ENCODE data around the gene CNPY2. TPM values are rescaled to one million over a fixed set of nuclear protein-coding genes. Genes with fewer than 3 reads are reported as not detected.
A peak's percentile ranks its signal among the peaks of the same experiment; 100 is the strongest.

Gene CNPY2
- total RNA-seq, 6 experiments from 2014 or later = 63.7 to 93.7 (median 76.5) TPM

DNA sequence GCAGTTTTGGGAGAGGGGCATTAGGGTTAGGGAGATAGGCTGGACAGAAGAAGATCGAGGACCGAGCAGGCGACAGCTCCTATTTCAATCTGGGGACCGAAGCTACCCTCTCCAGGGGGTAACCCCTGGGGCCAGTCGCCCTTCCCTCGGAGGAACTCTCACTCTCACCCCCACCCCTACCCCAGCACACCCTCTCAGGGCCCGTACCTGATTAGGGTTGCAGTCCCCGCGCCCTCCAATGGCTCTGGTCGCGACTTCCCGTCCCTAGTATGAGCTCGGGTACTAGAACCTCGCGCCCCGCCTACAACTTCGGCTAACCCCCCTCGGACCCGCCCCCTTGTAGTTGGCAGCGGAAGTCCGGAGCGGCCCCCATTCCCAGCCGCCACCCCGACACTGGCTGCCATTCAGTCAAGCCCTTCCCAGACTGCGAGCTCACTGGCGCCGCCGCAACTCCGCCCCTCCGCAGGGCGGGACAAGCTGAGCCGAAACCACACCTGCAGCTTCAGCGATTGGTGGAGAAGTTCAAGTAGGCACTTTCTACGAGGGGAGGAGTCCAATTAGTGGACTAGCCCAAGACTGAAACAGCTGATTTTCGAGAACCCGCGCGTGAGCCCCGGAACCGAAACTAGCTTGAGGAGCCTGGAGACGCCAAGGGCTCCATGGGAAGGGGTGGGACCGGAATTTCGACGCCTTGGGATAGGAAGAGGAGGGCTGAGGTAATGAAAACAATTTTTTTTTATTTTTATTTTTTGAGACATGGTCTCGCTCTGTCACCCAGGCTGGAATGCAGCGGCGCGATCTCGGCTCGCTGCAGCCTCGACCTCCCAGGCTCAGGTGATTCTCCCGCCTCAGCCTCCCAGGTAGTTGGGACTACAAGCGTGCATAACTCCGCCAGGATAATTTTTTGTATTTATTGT, 44.3 kb upstream of the CNPY2 start, which contains the start of gene STAT2:
TSS of gene STAT2 (minus strand) at position 257 of the 917 bp plus-strand sequence. CDS start 3,536 bp downstream, outside the sequence.
- TF ChIP-seq POLR2A (IDR thresholded peaks at IDR 0.05) = peak; percentile 90
- TF ChIP-seq, protein P1, sequence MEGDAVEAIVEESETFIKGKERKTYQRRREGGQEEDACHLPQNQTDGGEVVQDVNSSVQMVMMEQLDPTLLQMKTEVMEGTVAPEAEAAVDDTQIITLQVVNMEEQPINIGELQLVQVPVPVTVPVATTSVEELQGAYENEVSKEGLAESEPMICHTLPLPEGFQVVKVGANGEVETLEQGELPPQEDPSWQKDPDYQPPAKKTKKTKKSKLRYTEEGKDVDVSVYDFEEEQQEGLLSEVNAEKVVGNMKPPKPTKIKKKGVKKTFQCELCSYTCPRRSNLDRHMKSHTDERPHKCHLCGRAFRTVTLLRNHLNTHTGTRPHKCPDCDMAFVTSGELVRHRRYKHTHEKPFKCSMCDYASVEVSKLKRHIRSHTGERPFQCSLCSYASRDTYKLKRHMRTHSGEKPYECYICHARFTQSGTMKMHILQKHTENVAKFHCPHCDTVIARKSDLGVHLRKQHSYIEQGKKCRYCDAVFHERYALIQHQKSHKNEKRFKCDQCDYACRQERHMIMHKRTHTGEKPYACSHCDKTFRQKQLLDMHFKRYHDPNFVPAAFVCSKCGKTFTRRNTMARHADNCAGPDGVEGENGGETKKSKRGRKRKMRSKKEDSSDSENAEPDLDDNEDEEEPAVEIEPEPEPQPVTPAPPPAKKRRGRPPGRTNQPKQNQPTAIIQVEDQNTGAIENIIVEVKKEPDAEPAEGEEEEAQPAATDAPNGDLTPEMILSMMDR (IDR thresholded peaks at IDR 0.05) = peak in 1 of 4 donors; percentile 13

GRCh38 chr12:56358836-56359532, 43.2 kb upstream of the CNPY2 start:
- Histone ChIP-seq H3K4me3 (peak overlapping the region; percentile 57 to 77 (median 70)), H3K27ac (peak overlapping the region; percentile 67 to 77 (median 76)), H3K4me1 (peaks cover 0 to 36% (median 10%) of the 10 kb centered on the region in 4 donors), H3K27me3 (no peaks in the 10 kb centered on the region), H3K9me3 (no peaks in the 10 kb centered on the region), H3K36me3 (peaks cover 0 to 28% (median 18%) of the 10 kb centered on the region in 4 donors)
- intact Hi-C loops (cut with DNase I) = loop anchor here (10.0 kb wide), 1 partner anchor 96 kb away; the partner anchor contains the start of gene MIP (in 2 of the 2)
- TF ChIP-seq POLR2A (IDR thresholded peaks at IDR 0.05) = peak; percentile 18
- TF ChIP-seq, protein P1 (IDR thresholded peaks at IDR 0.05) = no peak
- ATAC-seq (no peak), DNase-seq (no peak)
- 0% methylated on average over 1 of the region's 1 CpG for WGBS (ENCODE audit: insufficient coverage, low coverage, low lambda C conversion rate, missing lambda C conversion rate)

More for the DNA sequence above, 44.3 kb upstream of the CNPY2 start, which contains the start of gene STAT2:
- WGBS (ENCODE audit: insufficient coverage, low coverage, low lambda C conversion rate, missing lambda C conversion rate) = under 1% methylated on average over 39 of the region's 54 CpGs
- ATAC-seq = peak; percentile 85 to 94 (median 87)
- intact Hi-C loops (cut with DNase I) = loop anchor here (10.0 kb wide), 1 partner anchor 95 kb away; the partner anchor contains the start of gene MIP (in 2 of the 2)
- Histone ChIP-seq H3K4me3 (peak within 1 kb of the TSS; percentile 57 to 77 (median 70)), H3K9me3 (no peaks in the 10 kb centered on the region), H3K4me1 (peaks cover 0 to 45% (median 15%) of the 10 kb centered on the region in 4 donors), H3K27me3 (no peaks in the 10 kb centered on the region), H3K27ac (peak within 1 kb of the TSS; percentile 94 to 97 (median 95)), H3K36me3 (peaks cover 0 to 17% (median 11%) of the 10 kb centered on the region in 4 donors)
- peak; percentile 99 to 100 (median 100) for DNase-seq

GRCh38 chr12:56351325-56351724, 35.5 kb upstream of the CNPY2 start:
- Histone ChIP-seq H3K36me3 (peaks cover 23 to 98% (median 67%) of the 10 kb centered on the region in 4 donors), H3K27me3 (no peaks in the 10 kb centered on the region), H3K4me3 (no peak overlapping the region), H3K9me3 (no peaks in the 10 kb centered on the region), H3K4me1 (peaks cover 0 to 4% (median 0%) of the 10 kb centered on the region in 4 donors), H3K27ac (no peak overlapping the region)
- no CpG with 5 or more reads among the region's 2 CpGs for WGBS (ENCODE audit: insufficient coverage, low coverage, low lambda C conversion rate, missing lambda C conversion rate)
- intact Hi-C loops (cut with DNase I) = loop anchor here (10.0 kb wide), 1 partner anchor 103 kb away; the partner anchor contains the start of gene MIP (in 2 of the 2)
- no peak for DNase-seq
- no peak for ATAC-seq
- no peak for TF ChIP-seq POLR2A (IDR thresholded peaks at IDR 0.05)
- TF ChIP-seq, protein P1 (IDR thresholded peaks at IDR 0.05) = no peak

- no peak for TF ChIP-seq POLR2A (IDR thresholded peaks at IDR 0.05)
- TF ChIP-seq, protein P1 (IDR thresholded peaks at IDR 0.05) = no peak
- no peaks in the 10 kb centered on the region for H3K9me3 ChIP-seq
- no peaks in the 10 kb centered on the region for H3K27me3 ChIP-seq
- H3K4me3 ChIP-seq = no peak overlapping the region
- H3K27ac ChIP-seq = no peak overlapping the region
- WGBS (ENCODE audit: insufficient coverage, low coverage, low lambda C conversion rate, missing lambda C conversion rate) = 91% methylated on average over 2 of the region's 2 CpGs
- H3K4me1 ChIP-seq = peaks cover 0 to 3% (median 0%) of the 10 kb centered on the region in 4 donors
- no peak for ATAC-seq
- intact Hi-C loops (cut with DNase I) = loop anchor here (10.0 kb wide), 1 partner anchor 104 kb away; the partner anchor contains the start of gene MIP (in 2 of the 2)
- DNase-seq = no peak
- H3K36me3 ChIP-seq = peaks cover 23 to 98% (median 67%) of the 10 kb centered on the region in 4 donors
Measured at GRCh38 chr12:56350662-56351061, 34.9 kb upstream of the CNPY2 start.
